Measurements from ENCODE around the gene EPS15.

GRCh38 chr1:51325391-51325790 is 193.7 kb downstream of the EPS15 start:
- TF ChIP-seq, protein P1, sequence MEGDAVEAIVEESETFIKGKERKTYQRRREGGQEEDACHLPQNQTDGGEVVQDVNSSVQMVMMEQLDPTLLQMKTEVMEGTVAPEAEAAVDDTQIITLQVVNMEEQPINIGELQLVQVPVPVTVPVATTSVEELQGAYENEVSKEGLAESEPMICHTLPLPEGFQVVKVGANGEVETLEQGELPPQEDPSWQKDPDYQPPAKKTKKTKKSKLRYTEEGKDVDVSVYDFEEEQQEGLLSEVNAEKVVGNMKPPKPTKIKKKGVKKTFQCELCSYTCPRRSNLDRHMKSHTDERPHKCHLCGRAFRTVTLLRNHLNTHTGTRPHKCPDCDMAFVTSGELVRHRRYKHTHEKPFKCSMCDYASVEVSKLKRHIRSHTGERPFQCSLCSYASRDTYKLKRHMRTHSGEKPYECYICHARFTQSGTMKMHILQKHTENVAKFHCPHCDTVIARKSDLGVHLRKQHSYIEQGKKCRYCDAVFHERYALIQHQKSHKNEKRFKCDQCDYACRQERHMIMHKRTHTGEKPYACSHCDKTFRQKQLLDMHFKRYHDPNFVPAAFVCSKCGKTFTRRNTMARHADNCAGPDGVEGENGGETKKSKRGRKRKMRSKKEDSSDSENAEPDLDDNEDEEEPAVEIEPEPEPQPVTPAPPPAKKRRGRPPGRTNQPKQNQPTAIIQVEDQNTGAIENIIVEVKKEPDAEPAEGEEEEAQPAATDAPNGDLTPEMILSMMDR (IDR thresholded peaks at IDR 0.05), result no peak
- TF ChIP-seq EP300 (IDR thresholded peaks at IDR 0.05), result no peak

Measured in ovary (tissue), 3 donors.